Measurements from ENCODE around the gene HDAC7.
"Not testable (repeated sequence)": the region's sequence is repeated elsewhere in the genome, so short reads cannot be mapped to it uniquely, and the experiment has no call there.

The HDAC7 gene

DNA sequence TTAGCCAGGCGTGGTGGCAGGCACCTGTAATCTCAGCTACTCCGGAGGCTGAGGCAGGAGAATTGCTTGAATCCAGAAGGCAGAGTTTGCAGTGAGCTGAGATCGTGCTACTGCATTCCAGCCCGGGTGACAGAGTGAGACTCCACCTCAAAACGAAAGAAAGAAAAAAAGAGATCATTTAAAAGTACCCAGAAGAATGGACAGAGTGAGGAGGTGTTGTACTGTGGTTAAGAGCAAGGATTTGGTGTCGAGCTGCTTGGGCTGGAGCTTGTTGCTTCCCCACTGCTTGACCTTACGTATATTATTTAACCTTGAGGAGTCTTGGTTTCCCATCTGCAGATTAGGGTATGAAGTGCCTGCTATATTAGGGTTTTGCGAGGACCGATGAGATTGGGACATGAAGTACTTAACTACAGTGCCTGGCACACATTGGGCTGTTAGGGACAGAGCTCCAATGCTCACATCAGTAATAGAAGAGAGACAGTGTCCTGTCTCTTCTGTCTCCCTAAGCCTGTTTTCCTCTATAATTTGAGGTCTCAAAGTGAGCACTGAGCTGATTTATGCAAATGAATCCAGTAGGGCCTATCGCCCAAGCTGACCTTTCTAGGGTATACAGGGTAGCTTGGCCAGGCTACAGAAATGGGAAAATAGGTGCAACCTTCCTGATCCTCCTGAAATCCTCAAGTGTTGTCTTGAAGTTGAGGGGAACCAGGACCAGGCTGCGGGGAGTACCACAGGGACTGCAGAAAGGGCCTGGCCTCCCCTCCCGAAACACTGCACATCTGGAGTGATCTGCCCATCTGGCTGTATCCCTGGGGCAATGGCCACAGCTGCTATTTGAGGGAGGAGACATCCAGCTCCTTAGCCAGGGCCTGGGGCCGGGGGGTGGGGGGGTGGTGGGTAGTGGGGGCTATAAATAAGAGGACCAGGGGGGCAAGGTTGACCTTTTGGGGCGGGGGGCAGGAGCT, 8.6 kb upstream of the HDAC7 start:
- DNase-seq (ENCODE audit: low read depth) = no peak

DNA sequence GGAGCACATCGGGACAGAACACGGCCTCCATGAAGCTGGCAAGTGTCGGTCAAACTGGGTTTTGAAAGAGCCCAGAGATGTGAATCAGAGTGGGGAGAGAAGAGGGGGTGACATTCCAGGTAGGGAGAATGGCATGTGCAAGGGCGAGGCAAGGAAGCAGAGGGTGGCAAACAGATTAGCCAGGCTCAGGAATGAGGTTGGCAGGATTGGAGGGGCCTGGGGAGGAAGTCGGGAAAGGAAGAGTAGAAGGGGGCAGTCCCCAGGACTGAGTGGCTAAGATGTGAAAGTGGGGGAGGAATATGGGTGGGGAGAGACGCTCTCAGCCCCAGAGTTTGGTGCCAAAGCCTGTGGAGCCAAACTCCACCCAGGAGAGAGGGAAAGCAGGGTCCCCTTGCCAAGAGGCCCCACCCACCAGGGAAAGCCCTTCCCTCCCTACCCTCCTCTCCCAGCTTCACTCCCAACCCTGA, 5.5 kb upstream of the HDAC7 start:
- DNase-seq (ENCODE audit: low read depth) = no peak

GRCh38 chr12:47824635-47825034, 4.9 kb upstream of the HDAC7 start:
- DNase-seq (ENCODE audit: low read depth) = no peak

DNA sequence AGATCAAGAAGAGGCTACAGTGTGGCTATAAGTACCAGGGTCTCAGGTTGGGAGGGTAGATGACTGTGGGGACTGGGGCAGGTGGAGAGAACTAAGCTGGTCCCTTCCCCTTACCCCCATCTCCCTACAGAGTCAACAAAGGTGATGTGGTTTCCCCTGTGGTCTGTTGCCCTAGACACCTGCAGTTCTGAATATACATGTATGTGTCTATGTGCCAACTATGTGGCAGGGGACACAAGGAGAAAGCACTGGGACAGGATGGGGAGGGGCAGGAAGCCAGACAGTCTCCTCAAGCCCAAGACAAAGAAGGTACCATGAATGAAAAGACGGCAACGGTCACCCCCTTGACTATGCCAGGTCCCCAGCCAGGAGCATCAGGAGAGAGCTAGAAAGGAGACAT, 4.5 kb upstream of the HDAC7 start:
- no peak for DNase-seq (ENCODE audit: low read depth)

DNA sequence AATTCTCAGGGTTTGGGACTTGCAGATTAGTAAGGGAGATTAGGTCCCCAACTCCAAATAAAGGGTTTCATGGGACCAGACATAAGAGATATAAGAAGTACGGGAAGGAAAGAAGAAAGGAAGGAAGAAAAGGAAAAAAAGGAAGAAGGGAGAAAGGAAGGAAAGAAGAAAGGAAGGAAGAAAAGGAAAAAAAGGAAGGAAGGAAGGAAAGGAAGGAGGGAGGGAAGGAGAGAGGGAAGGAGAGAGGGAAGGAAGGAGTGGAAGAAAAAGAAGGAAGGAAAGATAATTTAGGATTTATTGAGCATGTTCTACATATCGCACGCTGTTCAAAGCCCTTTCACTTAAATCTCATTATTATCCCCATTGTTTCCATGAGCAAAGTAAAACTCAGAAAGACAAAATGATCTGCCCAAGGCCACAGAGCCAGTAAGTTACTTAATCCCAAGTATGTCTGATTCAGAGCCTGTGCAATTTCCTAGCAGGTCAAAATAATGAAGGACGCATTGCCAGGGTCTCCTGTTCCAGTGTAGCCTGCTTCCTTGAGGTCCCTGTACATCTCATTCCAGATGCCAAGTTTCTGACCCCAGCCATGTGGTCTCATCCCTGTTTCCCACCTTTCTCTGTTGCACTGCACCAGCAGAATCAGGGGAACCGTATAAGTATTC, 3.9 kb upstream of the HDAC7 start:
- DNase-seq (ENCODE audit: low read depth) = no peak

- DNase-seq (ENCODE audit: low read depth) = no peak
These were observed 3.2 kb upstream of the HDAC7 start for GRCh38 chr12:47822863-47823262.

GRCh38 chr12:47822401-47822800, 2.7 kb upstream of the HDAC7 start:
- no peak for DNase-seq (ENCODE audit: low read depth)

- no peak for DNase-seq (ENCODE audit: low read depth)
These were observed 1.6 kb upstream of the HDAC7 start for GRCh38 chr12:47821346-47821706.

- DNase-seq (ENCODE audit: low read depth) = peak; percentile 96
These were observed 1.1 kb upstream of the HDAC7 start for GRCh38 chr12:47820631-47821345.

- DNase-seq (ENCODE audit: low read depth) = no peak
These were observed 386 bp downstream of the HDAC7 start for GRCh38 chr12:47819138-47819895.

DNA sequence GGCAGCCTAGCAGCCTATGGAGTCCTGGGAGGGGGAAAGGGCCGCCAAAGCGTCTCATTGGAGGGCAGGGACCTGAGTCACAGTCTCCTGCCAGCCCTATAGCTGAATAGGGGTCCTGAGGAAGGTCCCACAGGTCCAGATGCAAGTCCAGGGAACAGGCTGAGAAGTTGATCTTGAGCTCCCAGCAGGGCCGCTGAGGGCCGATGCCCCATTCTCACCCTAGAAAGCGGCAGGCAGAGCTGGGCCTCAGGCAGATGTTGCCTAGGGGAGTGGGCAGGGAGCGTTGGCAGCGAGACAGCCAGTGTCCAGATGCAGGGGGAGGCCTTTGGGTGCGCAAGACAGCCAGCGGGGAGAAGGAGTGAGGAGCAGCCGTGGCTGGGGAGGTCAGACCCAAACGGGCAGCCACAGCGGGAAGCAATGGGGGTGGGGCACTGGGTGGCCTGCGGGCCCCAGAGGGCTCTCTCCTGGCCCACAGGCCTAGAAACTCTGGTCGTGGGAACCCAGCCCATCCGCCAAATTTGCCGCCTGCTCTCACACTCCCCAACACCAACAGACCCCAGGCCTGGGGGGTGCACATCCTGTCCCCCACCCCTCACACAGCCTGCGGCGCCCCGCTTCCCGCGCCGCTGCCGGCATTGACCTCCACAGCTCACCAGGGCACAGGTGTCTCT, 1.1 kb downstream of the HDAC7 start:
- no peak for DNase-seq (ENCODE audit: low read depth)

- no peak for DNase-seq (ENCODE audit: low read depth)
These were observed 1.7 kb downstream of the HDAC7 start for GRCh38 chr12:47818007-47818376.

GRCh38 chr12:47817272-47818006, 2.3 kb downstream of the HDAC7 start:
- no peak for DNase-seq (ENCODE audit: low read depth)

- DNase-seq (ENCODE audit: low read depth) = no peak
These were observed 3.1 kb downstream of the HDAC7 start for GRCh38 chr12:47816403-47817271.

DNA sequence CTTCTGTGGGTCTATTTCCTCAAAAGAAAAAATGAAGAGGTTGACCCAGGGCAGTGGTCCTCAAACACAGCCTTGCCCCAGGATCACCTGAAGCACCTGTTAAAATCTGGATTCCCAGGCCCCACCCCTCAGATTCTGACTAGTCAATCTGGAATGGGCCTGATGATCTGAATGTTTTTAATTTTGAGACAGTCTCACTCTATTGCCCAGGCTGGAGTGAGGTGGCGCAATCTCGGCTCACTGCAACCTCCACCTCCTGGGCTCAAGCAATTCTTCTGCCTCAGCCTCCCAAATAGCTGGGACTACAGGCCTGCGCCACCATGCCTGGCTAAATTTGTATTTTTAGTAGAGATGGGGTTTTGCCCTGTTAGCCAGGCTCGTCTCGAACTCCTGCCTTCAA, 4.3 kb downstream of the HDAC7 start:
- not testable (repeated sequence) for DNase-seq (ENCODE audit: low read depth)

DNA sequence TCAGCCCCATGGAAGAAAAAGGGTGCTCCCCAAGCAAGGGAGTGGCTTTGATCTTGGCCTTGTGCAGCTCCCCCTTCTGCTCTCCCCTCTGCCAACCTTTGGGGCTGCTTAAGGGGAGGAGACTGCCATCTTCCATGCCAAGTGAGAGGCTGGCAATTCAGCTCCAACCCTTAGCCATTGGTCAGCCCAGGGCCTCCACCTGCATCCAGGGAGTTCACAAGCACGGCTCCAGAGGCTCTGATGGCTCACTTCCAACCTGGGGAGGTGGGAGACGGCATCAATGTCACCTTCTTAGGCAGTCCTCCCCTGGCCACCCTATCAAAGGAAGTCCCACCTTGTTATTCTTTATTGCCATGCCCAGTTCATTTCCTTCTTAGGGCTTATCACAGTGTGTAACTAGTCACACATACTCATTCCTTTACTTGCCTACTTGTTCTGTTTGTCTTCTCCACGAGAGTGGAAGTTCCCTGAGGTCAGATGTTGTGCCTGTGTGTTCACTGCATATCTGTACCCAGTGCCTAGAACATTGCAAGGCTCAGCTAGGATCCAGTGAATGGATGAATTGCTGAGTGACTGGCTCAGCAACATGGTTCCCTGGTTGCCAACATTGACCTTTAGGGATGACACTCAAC, 5.0 kb downstream of the HDAC7 start:
- DNase-seq (ENCODE audit: low read depth) = no peak

- DNase-seq (ENCODE audit: low read depth) = no peak
These were observed 6.0 kb downstream of the HDAC7 start for GRCh38 chr12:47813511-47814196.

GRCh38 chr12:47812797-47813510, 6.7 kb downstream of the HDAC7 start:
- DNase-seq (ENCODE audit: low read depth) = peak; percentile 53
